HEK293T (cell line): Measurements from ENCODE around the gene CALD1.

ENCODE experiments used
- ARNT ChIP-seq: fragments of 450-650 bp; IDR thresholded peaks from 2 replicates; pipeline ENCODE4 v1.6.1; 2017; ENCODE audit warnings: mild to moderate bottlenecking
- CTBP1 ChIP-seq: fragments of 450-650 bp; IDR thresholded peaks from 2 replicates; pipeline ENCODE4 v1.6.1; 2016; ENCODE audit warnings: borderline replicate concordance
- FOXA1 ChIP-seq: fragments of 450-650 bp; IDR thresholded peaks from 2 replicates; pipeline ENCODE4 v1.6.1; 2016; ENCODE audit warnings: mild to moderate bottlenecking
- HDGF ChIP-seq: fragments of 450-650 bp; IDR thresholded peaks from 2 replicates; pipeline ENCODE4 v1.6.1; 2017; ENCODE audit warnings: antibody characterized with exemption, borderline replicate concordance
- L3MBTL2 ChIP-seq: fragments of 450-650 bp; conservative IDR thresholded peaks from 2 replicates; pipeline ENCODE4 v1.6.1; 2016; ENCODE audit warnings: mild to moderate bottlenecking
- SP1 ChIP-seq: fragments of 450-650 bp; IDR thresholded peaks from 2 replicates; pipeline ENCODE4 v1.6.1; 2017
- ZNF384 ChIP-seq: fragments of 450-650 bp; IDR thresholded peaks from 2 replicates; pipeline ENCODE4 v1.6.1; 2016

- TF ChIP-seq CTBP1 (no peak), ARNT (no peak), L3MBTL2 (no peak), HDGF (no peak), SP1 (no peak), FOXA1 (no peak), ZNF384 (no peak)
Observed at GRCh38 chr7:134997214-134997885, 217.9 kb downstream of the CALD1 start.
